OCI-LY3 (cell line): ENCODE measurements around the gene GRIN1.

Experiments used
- EZH2phosphoT487 ChIP-seq: fragments of 200-600 bp; shearing (Covaris generic); IDR thresholded peaks from 2 replicates; pipeline ENCODE4 v1.6.1; 2018; ENCODE audit warnings: antibody characterized with exemption, mixed run types, low read depth
- TF ChIP-seq, protein P1 (sequence below): fragments of 200-600, 300-600 bp; sonication (generic); IDR thresholded peaks from 2 replicates; pipeline ENCODE4 v1.5.1; 2014; ENCODE audit warnings: antibody characterized with exemption, low read length, low read depth

DNA sequence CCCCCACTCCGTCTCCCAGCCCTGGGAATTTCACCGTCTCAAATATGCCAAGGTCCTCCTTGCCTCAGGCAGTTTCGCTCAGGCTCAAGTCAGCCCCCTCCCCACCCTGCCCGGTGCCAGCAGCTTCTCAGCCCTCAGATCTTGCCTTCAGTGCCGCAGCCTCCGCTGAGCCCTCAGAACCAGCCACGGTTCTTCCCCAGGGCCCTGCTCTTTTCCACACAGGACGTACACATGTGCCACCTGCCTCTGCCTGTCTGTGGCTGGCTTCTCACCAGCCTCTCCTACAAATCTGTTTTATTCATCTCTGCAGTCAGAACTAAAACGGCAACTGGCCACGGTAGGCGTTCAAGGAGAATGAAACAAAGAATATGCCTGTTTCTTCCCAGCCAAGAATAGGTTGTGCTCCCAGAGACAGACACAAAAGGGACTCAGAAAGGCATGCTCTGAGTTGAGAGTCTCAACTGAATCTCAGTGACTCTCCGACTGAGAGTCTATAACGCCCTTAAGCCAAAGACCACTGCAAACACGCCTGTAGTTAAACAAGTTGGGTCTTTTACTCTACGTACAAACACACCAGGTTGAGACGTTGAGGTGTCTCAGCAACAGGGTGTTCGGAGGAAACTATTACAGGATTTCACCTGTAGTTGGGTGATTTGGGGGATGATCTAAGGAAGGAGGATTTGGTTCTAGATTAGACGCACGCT, 10.6 kb upstream of the GRIN1 start:
- TF ChIP-seq, protein P1, sequence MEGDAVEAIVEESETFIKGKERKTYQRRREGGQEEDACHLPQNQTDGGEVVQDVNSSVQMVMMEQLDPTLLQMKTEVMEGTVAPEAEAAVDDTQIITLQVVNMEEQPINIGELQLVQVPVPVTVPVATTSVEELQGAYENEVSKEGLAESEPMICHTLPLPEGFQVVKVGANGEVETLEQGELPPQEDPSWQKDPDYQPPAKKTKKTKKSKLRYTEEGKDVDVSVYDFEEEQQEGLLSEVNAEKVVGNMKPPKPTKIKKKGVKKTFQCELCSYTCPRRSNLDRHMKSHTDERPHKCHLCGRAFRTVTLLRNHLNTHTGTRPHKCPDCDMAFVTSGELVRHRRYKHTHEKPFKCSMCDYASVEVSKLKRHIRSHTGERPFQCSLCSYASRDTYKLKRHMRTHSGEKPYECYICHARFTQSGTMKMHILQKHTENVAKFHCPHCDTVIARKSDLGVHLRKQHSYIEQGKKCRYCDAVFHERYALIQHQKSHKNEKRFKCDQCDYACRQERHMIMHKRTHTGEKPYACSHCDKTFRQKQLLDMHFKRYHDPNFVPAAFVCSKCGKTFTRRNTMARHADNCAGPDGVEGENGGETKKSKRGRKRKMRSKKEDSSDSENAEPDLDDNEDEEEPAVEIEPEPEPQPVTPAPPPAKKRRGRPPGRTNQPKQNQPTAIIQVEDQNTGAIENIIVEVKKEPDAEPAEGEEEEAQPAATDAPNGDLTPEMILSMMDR: no peak
- no peak for TF ChIP-seq EZH2phosphoT487
